Neural cell (in vitro differentiated cells): ENCODE measurements around the gene ZFR. TPM values are rescaled to one million over a fixed set of nuclear protein-coding genes. Genes with fewer than 3 reads are reported as not detected.

Source experiments
- H2AFZ ChIP-seq: fragments of 200-600, 300-800 bp; sonication (generic), shearing (Covaris generic); 2 replicates; pipeline ENCODE4 v1.6.0; 2014; ENCODE audit warnings: low read depth, mild to moderate bottlenecking, antibody characterized with exemption, low read length, moderate library complexity
- H3F3A ChIP-seq: fragments of 200-600 bp; shearing (Covaris generic); 2 replicates; pipeline ENCODE4 v1.6.1; 2016; ENCODE audit warnings: mild to moderate bottlenecking, moderate library complexity, mixed read lengths, antibody characterized with exemption, low read length; ENCODE audit not compliant: insufficient read depth, poor library complexity, severe bottlenecking
- H3K27ac ChIP-seq: fragments of 200-600, 300-800 bp; sonication (generic), shearing (Covaris generic); 2 replicates; pipeline ENCODE4 v1.5.1; 2014; ENCODE audit warnings: mild to moderate bottlenecking, low read length, moderate library complexity
- H3K27me3 ChIP-seq: fragments of 300-800, 200-600 bp; sonication (generic), shearing (Covaris generic); 2 replicates; pipeline ENCODE4 v1.6.0; 2014; ENCODE audit warnings: mild to moderate bottlenecking, low read depth, low read length, moderate library complexity; ENCODE audit not compliant: insufficient read depth
- H3K36me3 ChIP-seq: fragments of 300-800, 200-600 bp; sonication (generic), shearing (Covaris generic); 2 replicates; pipeline ENCODE4 v1.5.1; 2014; ENCODE audit warnings: mild to moderate bottlenecking, antibody characterized with exemption, low read length, moderate library complexity; ENCODE audit not compliant: insufficient read depth
- H3K4me2 ChIP-seq: fragments of 300-800, 200-600 bp; sonication (generic), shearing (Covaris generic); 2 replicates; pipeline ENCODE4 v1.6.0; 2014; ENCODE audit warnings: mild to moderate bottlenecking, low read length
- H3K4me3 ChIP-seq: fragments of 300-800, 200-600 bp; sonication (generic), shearing (Covaris generic); 2 replicates; pipeline ENCODE4 v1.5.1; 2014; ENCODE audit warnings: mild to moderate bottlenecking, low read length, moderate library complexity
- H3K79me2 ChIP-seq: fragments of 200-600 bp; shearing (Covaris generic); replicated peaks from 2 replicates; pipeline ENCODE4 v1.6.0; 2014; ENCODE audit warnings: mild to moderate bottlenecking, low read length, moderate library complexity; ENCODE audit not compliant: insufficient read depth
- H3K9ac ChIP-seq: fragments of 300-800, 200-600 bp; sonication (generic), shearing (Covaris generic); 2 replicates; pipeline ENCODE4 v1.6.1; 2016; ENCODE audit warnings: mild to moderate bottlenecking, low read length, mixed read lengths
- H3K9me2 ChIP-seq: fragments of 200-600 bp; shearing (Covaris generic); 2 replicates; pipeline ENCODE4 v1.6.1; 2016; ENCODE audit warnings: mild to moderate bottlenecking, low read length, mixed read lengths; ENCODE audit not compliant: insufficient read depth
- H3K9me3 ChIP-seq: fragments of 200-600, 300-800 bp; sonication (generic), shearing (Covaris generic); 2 replicates; pipeline ENCODE4 v1.6.1; 2016; ENCODE audit warnings: mild to moderate bottlenecking, mixed run types, low read length, moderate library complexity, mixed read lengths
- H4K20me1 ChIP-seq: fragments of 200-600 bp; shearing (Covaris generic); 2 replicates; pipeline ENCODE4 v1.6.1; 2016; ENCODE audit warnings: mild to moderate bottlenecking, mixed run types; ENCODE audit not compliant: insufficient read depth
- EP300 ChIP-seq: fragments of 450-650 bp; conservative IDR thresholded peaks from 2 replicates; pipeline ENCODE4 v1.6.1; 2014; ENCODE audit warnings: antibody characterized with exemption, mild to moderate bottlenecking, moderate library complexity; ENCODE audit not compliant: poor library complexity, severe bottlenecking
- EZH2 ChIP-seq: fragments of 200-600, 300-800 bp; shearing (Covaris generic), sonication (generic); IDR thresholded peaks from 2 replicates; pipeline ENCODE4 v1.6.1; 2014; ENCODE audit warnings: antibody characterized with exemption, low read length, borderline replicate concordance, mild to moderate bottlenecking; ENCODE audit not compliant: insufficient read depth, poor library complexity, severe bottlenecking
- MXI1 ChIP-seq: fragments of 450-650 bp; conservative IDR thresholded peaks from 2 replicates; pipeline ENCODE4 v1.6.1; 2014; ENCODE audit warnings: antibody characterized with exemption, mild to moderate bottlenecking; ENCODE audit not compliant: poor library complexity, severe bottlenecking
- POLR2AphosphoS5 ChIP-seq: IDR thresholded peaks from 2 replicates; pipeline ENCODE4 v1.6.1; 2012
- RAD21 ChIP-seq: fragments of 450-650 bp; conservative IDR thresholded peaks from 2 replicates; pipeline ENCODE4 v1.6.1; 2014; ENCODE audit warnings: antibody characterized with exemption, mild to moderate bottlenecking, moderate library complexity
- REST ChIP-seq: IDR thresholded peaks from 2 replicates; pipeline ENCODE4 v1.6.1; 2012; ENCODE audit warnings: borderline replicate concordance
- SMC3 ChIP-seq: fragments of 450-650 bp; conservative IDR thresholded peaks from 2 replicates; pipeline ENCODE4 v1.6.1; 2014; ENCODE audit warnings: antibody characterized with exemption, mild to moderate bottlenecking, moderate library complexity; ENCODE audit not compliant: poor library complexity
- polyA plus RNA-seq: library from polyadenylated mRNA; depleted of rRNA; stranded (reverse); fragments of >200 nt; gene quantifications from 2 replicates; pipeline ENCODE4 v1.2.3, GENCODE V29; 2014
- TF ChIP-seq, protein P1 (sequence below): fragments of 450-650 bp; IDR thresholded peaks from 2 replicates; pipeline ENCODE4 v1.5.1; 2014; ENCODE audit warnings: antibody characterized with exemption, mild to moderate bottlenecking, moderate library complexity; ENCODE audit not compliant: poor library complexity, severe bottlenecking

The ZFR gene
- polyA plus RNA-seq, 1 donor from 2014 or later: 141 TPM

DNA sequence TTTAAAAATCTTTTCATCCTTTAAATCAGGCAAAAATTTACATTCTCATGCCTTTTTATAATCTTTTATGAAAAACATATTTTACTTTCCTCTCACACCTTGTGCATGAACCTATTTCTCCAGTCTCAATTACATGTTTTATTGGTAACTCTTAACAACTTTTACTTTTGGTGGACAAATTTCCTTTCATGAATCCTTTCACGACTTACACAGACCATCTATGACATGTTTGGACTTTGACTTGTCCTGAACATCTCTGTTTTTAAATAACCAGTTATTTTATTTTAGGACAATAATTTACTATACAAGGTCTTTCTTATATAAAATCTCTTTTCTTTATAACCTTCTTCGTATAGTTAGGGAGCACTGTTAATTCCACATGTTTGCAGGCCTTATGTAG, 105.3 kb downstream of the ZFR start:
- no peaks in the 10 kb centered on the region for H3K9me3 ChIP-seq
- no peaks in the 10 kb centered on the region for H3K79me2 ChIP-seq
- TF ChIP-seq SMC3 (no peak), RAD21 (no peak), REST (no peak), MXI1 (no peak), EP300 (no peak)
- TF ChIP-seq, protein P1, sequence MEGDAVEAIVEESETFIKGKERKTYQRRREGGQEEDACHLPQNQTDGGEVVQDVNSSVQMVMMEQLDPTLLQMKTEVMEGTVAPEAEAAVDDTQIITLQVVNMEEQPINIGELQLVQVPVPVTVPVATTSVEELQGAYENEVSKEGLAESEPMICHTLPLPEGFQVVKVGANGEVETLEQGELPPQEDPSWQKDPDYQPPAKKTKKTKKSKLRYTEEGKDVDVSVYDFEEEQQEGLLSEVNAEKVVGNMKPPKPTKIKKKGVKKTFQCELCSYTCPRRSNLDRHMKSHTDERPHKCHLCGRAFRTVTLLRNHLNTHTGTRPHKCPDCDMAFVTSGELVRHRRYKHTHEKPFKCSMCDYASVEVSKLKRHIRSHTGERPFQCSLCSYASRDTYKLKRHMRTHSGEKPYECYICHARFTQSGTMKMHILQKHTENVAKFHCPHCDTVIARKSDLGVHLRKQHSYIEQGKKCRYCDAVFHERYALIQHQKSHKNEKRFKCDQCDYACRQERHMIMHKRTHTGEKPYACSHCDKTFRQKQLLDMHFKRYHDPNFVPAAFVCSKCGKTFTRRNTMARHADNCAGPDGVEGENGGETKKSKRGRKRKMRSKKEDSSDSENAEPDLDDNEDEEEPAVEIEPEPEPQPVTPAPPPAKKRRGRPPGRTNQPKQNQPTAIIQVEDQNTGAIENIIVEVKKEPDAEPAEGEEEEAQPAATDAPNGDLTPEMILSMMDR: no peak
- no peak overlapping the region for H3K4me3 ChIP-seq
- no peak overlapping the region for H3K4me2 ChIP-seq
- no peaks in the 10 kb centered on the region for H4K20me1 ChIP-seq
- no peaks in the 10 kb centered on the region for H3K9me2 ChIP-seq
- no peaks in the 10 kb centered on the region for H3K36me3 ChIP-seq
- no peaks in the 10 kb centered on the region for H3K27me3 ChIP-seq
- no peak overlapping the region for H2AFZ ChIP-seq
- no peak overlapping the region for H3K27ac ChIP-seq
- no peak overlapping the region for H3K9ac ChIP-seq
- H3F3A ChIP-seq: no peaks in the 10 kb centered on the region

- H3K9me2 ChIP-seq: no peaks in the 10 kb centered on the region
- H3F3A ChIP-seq: no peaks in the 10 kb centered on the region
- H3K79me2 ChIP-seq: no peaks in the 10 kb centered on the region
- H3K27me3 ChIP-seq: no peaks in the 10 kb centered on the region
- H3K27ac ChIP-seq: no peak overlapping the region
- no peaks in the 10 kb centered on the region for H3K36me3 ChIP-seq
- H3K9me3 ChIP-seq: no peaks in the 10 kb centered on the region
- no peak overlapping the region for H3K9ac ChIP-seq
- TF ChIP-seq, protein P1: no peak
- H4K20me1 ChIP-seq: no peaks in the 10 kb centered on the region
- H3K4me3 ChIP-seq: no peak overlapping the region
- no peak overlapping the region for H2AFZ ChIP-seq
- no peak overlapping the region for H3K4me2 ChIP-seq
Measured at GRCh38 chr5:32332966-32333365, 111.6 kb downstream of the ZFR start.

DNA sequence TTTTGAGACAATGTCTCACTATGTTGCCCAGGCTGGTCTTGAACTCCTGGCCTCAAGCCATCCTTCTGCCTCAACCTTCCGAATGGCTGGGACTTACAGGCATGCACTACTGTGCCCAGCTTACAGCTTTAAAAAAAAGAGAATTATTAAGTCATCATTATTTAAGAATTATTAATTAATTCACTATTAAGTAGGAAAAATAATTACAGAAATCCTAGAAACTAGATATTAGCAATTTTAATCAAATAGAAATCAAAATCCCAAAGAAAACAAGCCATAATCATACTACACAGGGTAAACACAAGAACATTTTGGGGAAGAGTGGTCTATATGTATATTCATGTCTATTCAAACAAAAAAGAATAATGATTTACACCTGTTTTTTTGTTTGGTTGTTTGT, 112.2 kb downstream of the ZFR start:
- H3K9ac ChIP-seq: no peak overlapping the region
- no peaks in the 10 kb centered on the region for H3K27me3 ChIP-seq
- no peaks in the 10 kb centered on the region for H3K9me2 ChIP-seq
- H3F3A ChIP-seq: no peaks in the 10 kb centered on the region
- no peaks in the 10 kb centered on the region for H3K79me2 ChIP-seq
- H3K9me3 ChIP-seq: no peaks in the 10 kb centered on the region
- no peak overlapping the region for H3K4me2 ChIP-seq
- no peaks in the 10 kb centered on the region for H3K36me3 ChIP-seq
- H3K4me3 ChIP-seq: no peak overlapping the region
- no peak overlapping the region for H2AFZ ChIP-seq
- no peak overlapping the region for H3K27ac ChIP-seq
- no peaks in the 10 kb centered on the region for H4K20me1 ChIP-seq
- no peak for TF ChIP-seq EZH2
- no peak for TF ChIP-seq SMC3
- TF ChIP-seq RAD21: no peak
- no peak for TF ChIP-seq REST
- no peak for TF ChIP-seq POLR2AphosphoS5
- TF ChIP-seq, protein P1: no peak
- no peak for TF ChIP-seq EP300
- no peak for TF ChIP-seq MXI1
